HepG2 (cell line): ENCODE measurements around the gene KBTBD13. TPM values are rescaled to one million over a fixed set of nuclear protein-coding genes. Genes with fewer than 3 reads are reported as not detected.
A peak's percentile ranks its signal among the peaks of the same experiment; 100 is the strongest.

Experiments used
- AHR ChIP-seq: IDR thresholded peaks from 2 replicates; pipeline ENCODE4 v1.6.1; 2018; ENCODE audit warnings: missing genetic modification reagents, missing compliant biosample characterization
- DR1 ChIP-seq: sonication (generic); formaldehyde crosslinking; IDR thresholded peaks from 2 replicates; pipeline ENCODE4 v1.8.0; 2021; ENCODE audit warnings: mild to moderate bottlenecking, missing genetic modification reagents, inconsistent platforms
- GPN1 ChIP-seq: sonication (generic); formaldehyde crosslinking; IDR thresholded peaks from 2 replicates; pipeline ENCODE4 v1.5.1; 2020; ENCODE audit warnings: missing genetic modification reagents, borderline replicate concordance
- HNRNPH1 ChIP-seq: fragments of 200-400 bp; formaldehyde crosslinking; optimal IDR thresholded peaks from 2 replicates; pipeline ENCODE3; 2017; ENCODE audit warnings: mild to moderate bottlenecking, low read depth, low read length
- NFE2L1 ChIP-seq: sonication (generic); formaldehyde crosslinking; IDR thresholded peaks from 2 replicates; pipeline ENCODE4 v1.4.0; 2020; ENCODE audit warnings: missing genetic modification reagents, mild to moderate bottlenecking, borderline replicate concordance
- NFE2L2 ChIP-seq: fragments of 150-350 bp; IDR thresholded peaks from 2 replicates; pipeline ENCODE4 v1.6.1; 2014; ENCODE audit warnings: low read length
- PITX1 ChIP-seq: sonication (generic); formaldehyde crosslinking; IDR thresholded peaks from 2 replicates; pipeline ENCODE4 v1.5.1; 2020; ENCODE audit warnings: mild to moderate bottlenecking, missing genetic modification reagents
- RFX5 ChIP-seq: IDR thresholded peaks from 2 replicates; pipeline ENCODE4 v1.6.1; 2011; ENCODE audit warnings: low read depth, low read length, improper control_type of control experiment
- STAG1 ChIP-seq: sonication (generic); formaldehyde crosslinking; IDR thresholded peaks from 2 replicates; pipeline ENCODE4 v1.4.0; 2020; ENCODE audit warnings: missing genetic modification reagents
- TCF7 ChIP-seq: sonication (generic); IDR thresholded peaks from 2 replicates; pipeline ENCODE4 v1.6.1; 2016; ENCODE audit warnings: antibody characterized with exemption, low read depth
- U2AF1 ChIP-seq: fragments of 200-400 bp; formaldehyde crosslinking; optimal IDR thresholded peaks from 2 replicates; pipeline ENCODE3; 2017; ENCODE audit warnings: mild to moderate bottlenecking, low read depth, low read length
- YEATS4 ChIP-seq: sonication (generic); formaldehyde crosslinking; IDR thresholded peaks from 2 replicates; pipeline ENCODE4 v1.4.0; 2020; ENCODE audit warnings: missing genetic modification reagents, borderline replicate concordance
- ZNF780A ChIP-seq: sonication (generic); formaldehyde crosslinking; IDR thresholded peaks from 2 replicates; pipeline ENCODE4 v1.8.0; 2022; ENCODE audit warnings: mild to moderate bottlenecking, missing genetic modification reagents, moderate library complexity
- polyA plus RNA-seq, 8 experiments: library from polyadenylated mRNA; depleted of rRNA in 3 of 8; stranded (reverse) in 7 of 8; unstranded in 1 of 8; fragments of >200 nt; fragmentation: Illumina TruSeq in 4 of 8; extraction: Trizol in 4 of 8; gene quantifications; 2 replicates each; pipeline versions ENCODE4 v1.2.1 to v1.2.3, GENCODE V29; 2011 to 2016; ENCODE audit warnings: low read depth in 4 of 8, missing spikeins in 1 of 8, mixed read lengths in 1 of 8; ENCODE audit not compliant: insufficient read depth in 1 of 8
- total RNA-seq, 5 experiments: library from RNA; depleted of rRNA; stranded (reverse); fragments of >200 nt; fragmentation: Illumina TruSeq; extraction: Trizol; gene quantifications; 2 replicates each; pipeline ENCODE4 v1.2.3, GENCODE V29; 2016; ENCODE audit warnings: low read depth in 1 of 5
- TF ChIP-seq, protein P1 (sequence below): sonication (generic); formaldehyde crosslinking; IDR thresholded peaks from 2 replicates; pipeline ENCODE4; 2020; ENCODE audit warnings: missing genetic modification reagents, mild to moderate bottlenecking, borderline replicate concordance
- TF ChIP-seq, protein P2 (sequence below): sonication (generic); formaldehyde crosslinking; IDR thresholded peaks from 2 replicates; pipeline ENCODE4 v1.9.0; 2022; ENCODE audit warnings: missing genetic modification reagents, mild to moderate bottlenecking, borderline replicate concordance
- TF ChIP-seq, protein P3 (sequence below): sonication (generic); formaldehyde crosslinking; conservative IDR thresholded peaks from 2 replicates; pipeline ENCODE4 v1.4.0; 2020; ENCODE audit warnings: missing genetic modification reagents
- TF ChIP-seq, protein P4 (sequence below): sonication (generic); formaldehyde crosslinking; IDR thresholded peaks from 2 replicates; pipeline ENCODE4 v1.5.0; 2020; ENCODE audit warnings: missing genetic modification reagents, mild to moderate bottlenecking, borderline replicate concordance
- TF ChIP-seq, protein P5 (sequence below): sonication (generic); formaldehyde crosslinking; IDR thresholded peaks from 2 replicates; pipeline ENCODE4 v1.4.0; 2020; ENCODE audit warnings: missing genetic modification reagents

Gene KBTBD13
- total and polyA plus RNA-seq, 2 of the 13 experiments (the other 11 are each of a cell fraction or from before 2014, with no cell fraction given): not detected

DNA sequence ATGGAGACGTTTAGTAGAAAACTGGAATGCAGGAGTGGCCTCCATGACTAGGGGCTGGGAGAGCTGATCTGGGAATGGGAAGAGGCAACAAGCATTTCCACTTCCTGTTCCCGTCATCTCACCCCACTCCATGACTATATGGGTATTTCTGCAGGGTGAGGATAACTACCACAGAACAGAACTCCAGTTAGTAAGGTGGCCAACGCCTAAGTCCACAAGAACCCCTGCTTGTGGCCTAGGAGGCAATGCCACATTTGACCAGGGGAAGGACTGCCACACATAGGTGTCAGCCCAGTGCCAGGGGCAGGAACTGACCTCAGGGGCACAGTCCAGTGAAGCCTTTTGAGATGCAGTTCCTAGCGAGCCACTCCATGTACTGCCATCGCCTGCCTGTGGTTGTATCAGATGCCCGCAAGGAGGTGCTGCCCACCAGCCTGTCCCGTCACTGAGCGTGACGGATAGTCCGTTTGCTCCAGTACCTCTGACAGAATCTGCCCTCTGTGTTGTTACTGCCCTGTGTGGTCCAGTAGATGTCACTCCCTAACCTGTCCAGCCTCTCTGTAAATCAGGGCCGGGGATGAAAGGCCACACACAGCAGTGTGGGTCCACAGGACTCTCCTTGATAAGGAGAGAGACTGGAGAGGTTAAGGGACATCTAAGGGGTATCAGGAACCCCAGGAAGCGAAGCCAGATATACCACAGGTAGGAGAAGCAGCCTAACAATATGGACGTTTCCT, 43.6 kb upstream of the KBTBD13 start (continued):
- TF ChIP-seq, protein P1, sequence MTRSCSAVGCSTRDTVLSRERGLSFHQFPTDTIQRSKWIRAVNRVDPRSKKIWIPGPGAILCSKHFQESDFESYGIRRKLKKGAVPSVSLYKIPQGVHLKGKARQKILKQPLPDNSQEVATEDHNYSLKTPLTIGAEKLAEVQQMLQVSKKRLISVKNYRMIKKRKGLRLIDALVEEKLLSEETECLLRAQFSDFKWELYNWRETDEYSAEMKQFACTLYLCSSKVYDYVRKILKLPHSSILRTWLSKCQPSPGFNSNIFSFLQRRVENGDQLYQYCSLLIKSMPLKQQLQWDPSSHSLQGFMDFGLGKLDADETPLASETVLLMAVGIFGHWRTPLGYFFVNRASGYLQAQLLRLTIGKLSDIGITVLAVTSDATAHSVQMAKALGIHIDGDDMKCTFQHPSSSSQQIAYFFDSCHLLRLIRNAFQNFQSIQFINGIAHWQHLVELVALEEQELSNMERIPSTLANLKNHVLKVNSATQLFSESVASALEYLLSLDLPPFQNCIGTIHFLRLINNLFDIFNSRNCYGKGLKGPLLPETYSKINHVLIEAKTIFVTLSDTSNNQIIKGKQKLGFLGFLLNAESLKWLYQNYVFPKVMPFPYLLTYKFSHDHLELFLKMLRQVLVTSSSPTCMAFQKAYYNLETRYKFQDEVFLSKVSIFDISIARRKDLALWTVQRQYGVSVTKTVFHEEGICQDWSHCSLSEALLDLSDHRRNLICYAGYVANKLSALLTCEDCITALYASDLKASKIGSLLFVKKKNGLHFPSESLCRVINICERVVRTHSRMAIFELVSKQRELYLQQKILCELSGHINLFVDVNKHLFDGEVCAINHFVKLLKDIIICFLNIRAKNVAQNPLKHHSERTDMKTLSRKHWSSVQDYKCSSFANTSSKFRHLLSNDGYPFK: peak; percentile 72; the same call in 1 of the 2 replicates
- TF ChIP-seq RFX5 (no peak), ZNF780A (no peak), AHR (CRISPR knock-in tag) (no peak), YEATS4 (peak; percentile 47; the same call in 1 of the 2 replicates), HNRNPH1 (no peak), TCF7 (no peak), NFE2L2 (no peak), DR1 (no peak), STAG1 (peak; percentile 97), GPN1 (CRISPR knock-in tag) (no peak), NFE2L1 (CRISPR knock-in tag) (no peak), U2AF1 (no peak), PITX1 (CRISPR knock-in tag) (peak; percentile 33; the same call in 1 of the 2 replicates)
- TF ChIP-seq, protein P2, sequence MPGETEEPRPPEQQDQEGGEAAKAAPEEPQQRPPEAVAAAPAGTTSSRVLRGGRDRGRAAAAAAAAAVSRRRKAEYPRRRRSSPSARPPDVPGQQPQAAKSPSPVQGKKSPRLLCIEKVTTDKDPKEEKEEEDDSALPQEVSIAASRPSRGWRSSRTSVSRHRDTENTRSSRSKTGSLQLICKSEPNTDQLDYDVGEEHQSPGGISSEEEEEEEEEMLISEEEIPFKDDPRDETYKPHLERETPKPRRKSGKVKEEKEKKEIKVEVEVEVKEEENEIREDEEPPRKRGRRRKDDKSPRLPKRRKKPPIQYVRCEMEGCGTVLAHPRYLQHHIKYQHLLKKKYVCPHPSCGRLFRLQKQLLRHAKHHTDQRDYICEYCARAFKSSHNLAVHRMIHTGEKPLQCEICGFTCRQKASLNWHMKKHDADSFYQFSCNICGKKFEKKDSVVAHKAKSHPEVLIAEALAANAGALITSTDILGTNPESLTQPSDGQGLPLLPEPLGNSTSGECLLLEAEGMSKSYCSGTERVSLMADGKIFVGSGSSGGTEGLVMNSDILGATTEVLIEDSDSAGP (CRISPR knock-in tag): peak; percentile 85
- TF ChIP-seq, protein P3, sequence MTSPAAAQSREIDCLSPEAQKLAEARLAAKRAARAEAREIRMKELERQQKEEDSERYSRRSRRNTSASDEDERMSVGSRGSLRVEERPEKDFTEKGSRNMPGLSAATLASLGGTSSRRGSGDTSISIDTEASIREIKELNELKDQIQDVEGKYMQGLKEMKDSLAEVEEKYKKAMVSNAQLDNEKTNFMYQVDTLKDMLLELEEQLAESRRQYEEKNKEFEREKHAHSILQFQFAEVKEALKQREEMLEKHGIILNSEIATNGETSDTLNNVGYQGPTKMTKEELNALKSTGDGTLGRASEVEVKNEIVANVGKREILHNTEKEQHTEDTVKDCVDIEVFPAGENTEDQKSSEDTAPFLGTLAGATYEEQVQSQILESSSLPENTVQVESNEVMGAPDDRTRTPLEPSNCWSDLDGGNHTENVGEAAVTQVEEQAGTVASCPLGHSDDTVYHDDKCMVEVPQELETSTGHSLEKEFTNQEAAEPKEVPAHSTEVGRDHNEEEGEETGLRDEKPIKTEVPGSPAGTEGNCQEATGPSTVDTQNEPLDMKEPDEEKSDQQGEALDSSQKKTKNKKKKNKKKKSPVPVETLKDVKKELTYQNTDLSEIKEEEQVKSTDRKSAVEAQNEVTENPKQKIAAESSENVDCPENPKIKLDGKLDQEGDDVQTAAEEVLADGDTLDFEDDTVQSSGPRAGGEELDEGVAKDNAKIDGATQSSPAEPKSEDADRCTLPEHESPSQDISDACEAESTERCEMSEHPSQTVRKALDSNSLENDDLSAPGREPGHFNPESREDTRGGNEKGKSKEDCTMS (CRISPR knock-in tag): no peak
- TF ChIP-seq, protein P4, sequence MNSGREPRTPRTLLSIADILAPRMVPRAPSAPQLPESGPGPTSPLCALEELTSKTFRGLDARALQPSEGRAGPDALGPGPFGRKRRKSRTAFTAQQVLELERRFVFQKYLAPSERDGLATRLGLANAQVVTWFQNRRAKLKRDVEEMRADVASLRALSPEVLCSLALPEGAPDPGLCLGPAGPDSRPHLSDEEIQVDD (CRISPR knock-in tag): no peak
- TF ChIP-seq, protein P5, sequence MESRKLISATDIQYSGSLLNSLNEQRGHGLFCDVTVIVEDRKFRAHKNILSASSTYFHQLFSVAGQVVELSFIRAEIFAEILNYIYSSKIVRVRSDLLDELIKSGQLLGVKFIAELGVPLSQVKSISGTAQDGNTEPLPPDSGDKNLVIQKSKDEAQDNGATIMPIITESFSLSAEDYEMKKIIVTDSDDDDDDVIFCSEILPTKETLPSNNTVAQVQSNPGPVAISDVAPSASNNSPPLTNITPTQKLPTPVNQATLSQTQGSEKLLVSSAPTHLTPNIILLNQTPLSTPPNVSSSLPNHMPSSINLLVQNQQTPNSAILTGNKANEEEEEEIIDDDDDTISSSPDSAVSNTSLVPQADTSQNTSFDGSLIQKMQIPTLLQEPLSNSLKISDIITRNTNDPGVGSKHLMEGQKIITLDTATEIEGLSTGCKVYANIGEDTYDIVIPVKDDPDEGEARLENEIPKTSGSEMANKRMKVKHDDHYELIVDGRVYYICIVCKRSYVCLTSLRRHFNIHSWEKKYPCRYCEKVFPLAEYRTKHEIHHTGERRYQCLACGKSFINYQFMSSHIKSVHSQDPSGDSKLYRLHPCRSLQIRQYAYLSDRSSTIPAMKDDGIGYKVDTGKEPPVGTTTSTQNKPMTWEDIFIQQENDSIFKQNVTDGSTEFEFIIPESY: peak; percentile 58; the same call in 1 of the 2 replicates
